IPS-NIHi7 (cell line): ENCODE results near the gene ANKK1.

Experiments
- DNase-seq: peaks from one replicate; pipeline ENCODE4 v3.0.0; 2012; ENCODE audit warnings: mixed read lengths; ENCODE audit errors: extremely low spot score

The ANKK1 gene

DNA sequence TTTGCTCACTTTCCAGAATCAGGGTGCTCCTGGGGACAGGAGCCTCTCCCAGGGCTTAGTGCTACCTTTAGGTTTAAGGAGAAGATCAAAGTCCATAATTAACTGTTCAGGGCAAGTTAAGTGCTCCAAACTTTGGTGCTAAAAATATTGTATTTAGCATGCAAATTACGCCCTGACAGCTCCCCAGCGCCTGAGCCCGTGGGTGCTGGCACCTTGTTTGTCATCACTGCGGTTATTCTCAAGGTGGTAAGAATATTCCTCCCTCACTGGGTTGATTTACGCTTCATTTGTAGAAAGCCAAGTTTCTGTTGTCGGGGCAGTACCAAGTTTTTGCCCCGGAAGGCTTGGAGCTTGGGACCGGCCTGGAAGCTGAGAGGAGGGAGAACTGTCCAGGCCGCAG, 21.3 kb downstream of the ANKK1 start:
- no peak for DNase-seq

DNA sequence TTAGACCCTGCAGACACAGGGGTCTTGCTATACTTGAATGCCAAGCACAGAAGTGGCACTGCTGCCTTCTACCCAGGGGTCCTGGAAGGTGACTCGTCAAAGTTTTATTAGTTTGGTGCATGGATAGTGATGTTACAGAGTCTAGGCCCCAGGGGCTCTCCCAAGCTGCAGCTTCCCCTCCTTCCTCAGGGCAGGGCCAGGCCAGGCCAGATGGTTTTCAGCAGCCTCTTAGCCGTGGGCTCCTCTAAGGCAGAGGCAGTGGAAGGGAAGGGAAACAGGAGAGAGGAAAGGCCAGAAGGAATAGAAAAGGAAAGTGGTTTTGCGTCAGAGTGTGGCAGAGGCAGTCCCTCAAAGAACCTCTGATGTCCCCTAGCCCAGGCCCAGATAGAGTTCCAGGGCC, 21.9 kb downstream of the ANKK1 start:
- no peak for DNase-seq

DNA sequence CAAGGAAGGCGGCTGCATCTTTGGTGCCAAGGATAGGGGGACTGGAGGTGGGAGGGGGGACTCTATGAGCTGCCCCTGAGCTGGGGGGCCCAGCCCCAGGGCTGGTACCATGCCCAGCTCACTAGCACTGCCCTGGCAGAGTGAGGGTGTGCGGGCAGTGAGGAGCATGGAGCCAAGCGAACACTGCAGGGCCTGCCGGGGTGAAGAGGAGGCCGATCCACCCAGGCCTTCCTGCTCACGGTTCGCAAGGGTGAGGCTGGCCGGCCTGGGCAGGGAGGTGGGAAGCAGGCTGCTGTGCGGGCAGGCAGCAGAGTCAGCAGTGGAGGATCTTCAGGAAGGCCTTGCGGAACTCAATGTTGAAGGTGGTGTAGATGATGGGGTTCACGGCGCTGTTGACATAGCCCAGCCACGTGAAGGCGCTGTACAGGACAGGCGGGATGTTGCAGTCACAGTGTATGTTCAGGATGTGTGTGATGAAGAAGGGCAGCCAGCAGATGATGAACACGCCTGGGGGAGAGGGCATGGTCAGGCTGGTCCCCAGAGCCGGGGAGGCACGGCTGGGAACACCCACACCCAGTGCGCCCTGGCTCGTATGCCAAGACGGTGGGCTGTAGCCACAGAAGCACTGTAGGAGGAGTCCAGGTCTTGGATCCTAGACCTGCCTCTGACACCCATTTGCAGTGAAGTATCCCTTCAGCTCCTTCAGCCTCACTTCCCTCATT, 23.0 kb downstream of the ANKK1 start:
- no peak for DNase-seq

DNA sequence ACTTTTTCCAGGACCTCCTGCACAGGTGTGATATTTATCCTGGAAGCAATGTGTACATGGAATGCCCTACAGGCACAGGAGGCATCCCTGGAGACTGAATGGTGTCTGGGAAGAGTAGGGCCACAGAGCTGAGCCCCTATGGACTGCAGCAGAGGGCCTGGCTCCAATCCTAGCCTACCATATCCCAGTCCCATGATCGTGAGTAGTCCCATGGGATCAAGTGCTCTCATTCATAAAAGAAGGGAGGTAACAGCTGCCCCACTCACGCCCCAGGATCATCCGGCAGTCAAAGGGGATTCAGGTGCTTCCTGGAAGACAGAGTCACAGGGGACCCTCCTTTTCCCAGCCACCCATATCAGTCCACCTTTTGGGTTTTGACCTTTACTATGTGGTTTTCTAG, 24.0 kb downstream of the ANKK1 start:
- DNase-seq: no peak

DNA sequence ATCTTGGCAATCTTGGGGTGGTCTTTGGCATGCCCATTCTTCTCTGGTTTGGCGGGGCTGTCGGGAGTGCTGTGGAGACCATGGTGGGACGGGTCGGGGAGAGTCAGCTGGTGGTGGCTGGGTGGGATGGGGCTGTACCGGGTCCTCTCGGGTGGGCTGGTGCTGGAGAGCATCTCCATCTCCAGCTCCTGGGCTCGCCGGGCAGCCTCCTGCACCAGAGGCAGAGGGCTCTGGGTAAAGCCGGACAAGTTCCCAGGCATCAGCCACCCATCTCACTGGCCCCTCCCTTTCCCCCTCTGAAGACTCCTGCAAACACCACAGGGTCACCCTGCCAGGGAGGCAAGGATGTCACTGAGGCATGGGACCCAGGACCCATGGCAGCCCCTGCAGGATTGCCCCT, 25.1 kb downstream of the ANKK1 start:
- no peak for DNase-seq

DNA sequence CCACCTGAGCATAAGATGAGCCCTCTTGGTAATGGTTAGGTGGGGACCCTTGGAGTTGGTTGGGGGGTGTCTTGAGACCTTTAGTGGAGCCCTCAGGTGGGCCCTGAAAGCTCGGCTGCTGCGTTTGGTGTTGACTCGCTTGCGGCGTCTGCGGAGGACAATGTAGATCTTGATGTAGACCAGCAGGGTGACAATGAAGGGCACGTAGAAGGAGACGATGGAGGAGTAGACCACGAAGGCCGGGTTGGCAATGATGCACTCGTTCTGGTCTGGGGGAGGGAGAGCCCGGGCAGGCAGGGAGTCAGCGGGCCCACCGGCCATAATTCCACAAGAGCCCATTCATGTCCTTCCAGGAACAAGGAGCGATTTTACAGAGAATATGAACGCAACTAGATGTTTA, 27.8 kb downstream of the ANKK1 start:
- no peak for DNase-seq

DNA sequence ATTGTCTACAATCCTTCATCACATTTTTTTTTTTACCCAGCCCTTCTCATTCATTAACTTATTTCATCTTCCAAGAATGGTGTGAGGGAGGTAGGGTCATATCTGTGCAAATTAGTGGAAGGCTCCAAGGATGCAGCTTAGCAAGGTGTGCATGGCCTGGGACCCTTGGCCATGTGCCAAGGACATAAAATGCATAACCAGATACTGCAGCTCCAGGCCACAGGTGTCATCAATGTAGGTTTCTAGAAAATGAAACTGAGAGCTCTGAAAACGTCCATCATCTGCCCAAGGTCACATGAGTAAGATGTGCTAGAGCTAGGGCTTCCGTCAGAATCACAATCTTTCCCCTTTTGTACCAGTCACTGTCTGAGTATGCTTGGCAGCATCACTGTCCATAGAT, 29.8 kb downstream of the ANKK1 start:
- no peak for DNase-seq

DNA sequence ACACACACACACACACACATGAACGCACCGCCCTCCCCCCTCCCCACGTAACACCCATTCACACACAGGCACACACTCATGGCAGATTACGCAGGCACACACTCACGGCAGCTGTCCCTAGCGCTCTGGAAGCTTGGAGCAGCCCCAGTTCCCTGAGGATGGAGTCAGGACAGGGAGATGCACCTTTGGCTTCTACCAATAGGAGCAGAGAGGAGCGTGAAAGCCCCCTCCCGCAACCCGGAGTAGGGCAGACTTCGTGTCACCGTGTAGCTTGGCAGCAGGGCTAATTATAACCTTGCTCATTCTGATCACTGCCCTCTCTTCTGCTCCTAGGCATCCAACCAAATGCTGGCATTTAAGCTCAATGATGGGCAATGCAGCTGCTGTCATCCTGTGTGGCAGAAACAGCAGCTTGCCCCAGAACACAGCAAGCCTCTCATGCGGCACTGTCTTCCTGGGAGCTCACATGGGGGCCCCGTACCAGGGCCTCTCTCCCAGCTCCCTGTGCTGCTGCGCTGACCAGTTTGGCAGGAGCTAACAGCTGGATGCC, 31.9 kb downstream of the ANKK1 start:
- DNase-seq: no peak

DNA sequence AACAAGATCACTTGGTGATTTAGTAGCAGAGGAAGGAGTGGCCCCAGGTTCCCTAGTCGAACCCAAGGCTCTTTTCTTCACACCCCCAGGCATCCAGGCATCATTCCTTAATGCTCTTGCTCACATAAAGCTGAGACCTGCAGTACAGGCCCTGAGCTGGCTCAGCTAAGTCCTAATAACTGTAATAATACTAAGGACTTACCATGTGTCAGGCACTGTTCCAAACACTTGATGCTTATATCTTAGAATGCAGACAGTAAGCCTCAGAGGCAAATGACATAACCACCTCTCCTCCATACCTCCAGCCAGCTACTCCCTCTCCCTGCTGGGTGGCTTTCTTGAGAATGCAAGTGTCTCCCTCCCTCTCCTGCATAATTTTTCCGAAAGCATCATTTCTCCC, 33.2 kb downstream of the ANKK1 start:
- no peak for DNase-seq

DNA sequence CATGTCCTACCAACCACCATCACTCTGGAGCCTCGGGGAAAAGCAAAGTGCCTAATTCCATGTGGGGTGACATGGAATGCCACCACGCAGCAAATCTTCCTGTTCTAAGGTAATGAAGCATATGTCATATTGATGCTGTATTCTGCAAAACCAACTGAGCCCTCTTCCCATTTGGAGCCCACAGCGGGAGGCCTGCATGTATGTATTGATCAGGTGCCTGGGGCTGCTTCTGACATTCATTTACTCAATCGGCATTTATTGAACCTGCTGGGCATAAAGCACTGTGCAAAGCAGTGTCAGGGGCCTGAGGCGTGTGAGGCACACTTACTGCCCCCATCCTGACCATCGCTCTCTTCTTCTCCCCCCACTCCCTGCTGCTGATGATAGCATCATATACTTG, 39.1 kb downstream of the ANKK1 start:
- no peak for DNase-seq

DNA sequence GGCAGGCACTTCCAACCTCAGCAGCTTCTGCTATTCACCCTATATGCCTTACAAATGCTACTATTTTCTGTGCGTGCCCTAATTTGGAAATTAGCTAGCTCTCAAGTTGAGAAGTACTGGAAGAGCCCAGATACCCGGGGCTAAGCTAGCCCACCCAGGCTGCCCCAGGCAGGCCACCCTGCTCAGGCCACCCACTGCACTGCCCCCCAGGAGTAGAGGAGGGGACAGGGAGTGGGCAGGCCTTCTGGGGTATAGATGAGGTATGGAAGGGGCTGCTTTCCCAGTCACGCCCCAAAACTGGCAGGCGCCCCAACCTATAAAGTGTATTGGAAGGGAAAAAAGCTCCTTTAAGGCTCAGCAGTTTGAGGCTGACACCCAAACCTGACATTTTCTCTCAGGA, 44.2 kb downstream of the ANKK1 start:
- no peak for DNase-seq

DNA sequence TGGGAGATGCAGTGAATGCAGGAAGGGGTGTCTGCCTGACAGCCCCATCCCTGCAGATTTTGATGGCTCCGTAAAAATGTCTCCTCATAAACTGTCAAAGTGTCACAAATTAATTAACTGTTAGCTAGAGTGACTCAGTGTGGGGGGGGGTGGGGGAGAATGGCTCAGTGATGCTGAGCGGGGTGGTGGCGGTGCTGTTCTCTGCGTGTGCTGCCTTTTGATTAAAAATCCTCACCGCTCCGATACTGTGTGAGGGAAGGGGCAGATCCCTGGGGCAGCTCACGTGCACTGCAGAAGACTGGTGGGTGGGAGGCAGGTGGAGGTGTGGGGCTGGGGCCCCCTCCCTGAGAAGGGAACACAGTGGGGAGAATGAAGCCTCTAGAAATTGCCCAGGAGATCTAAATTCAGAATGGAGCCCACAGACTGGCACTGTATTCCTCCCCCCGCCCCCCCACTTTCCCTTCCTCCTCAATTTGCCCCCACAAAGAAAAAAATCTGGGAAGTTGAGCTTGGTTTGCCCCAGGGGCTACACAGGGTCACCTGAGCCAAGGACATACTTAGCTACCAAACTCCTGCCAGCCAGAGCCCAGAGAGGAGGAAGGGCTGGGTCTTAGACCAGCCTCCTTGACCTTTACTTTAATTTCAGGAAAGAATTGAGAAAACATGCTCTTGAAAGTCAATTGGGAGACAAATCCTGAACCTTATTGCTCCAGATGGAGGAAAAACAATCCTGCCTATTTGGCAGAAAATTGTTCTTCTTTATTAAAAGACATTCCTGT, 47.8 kb downstream of the ANKK1 start:
- DNase-seq: no peak

DNA sequence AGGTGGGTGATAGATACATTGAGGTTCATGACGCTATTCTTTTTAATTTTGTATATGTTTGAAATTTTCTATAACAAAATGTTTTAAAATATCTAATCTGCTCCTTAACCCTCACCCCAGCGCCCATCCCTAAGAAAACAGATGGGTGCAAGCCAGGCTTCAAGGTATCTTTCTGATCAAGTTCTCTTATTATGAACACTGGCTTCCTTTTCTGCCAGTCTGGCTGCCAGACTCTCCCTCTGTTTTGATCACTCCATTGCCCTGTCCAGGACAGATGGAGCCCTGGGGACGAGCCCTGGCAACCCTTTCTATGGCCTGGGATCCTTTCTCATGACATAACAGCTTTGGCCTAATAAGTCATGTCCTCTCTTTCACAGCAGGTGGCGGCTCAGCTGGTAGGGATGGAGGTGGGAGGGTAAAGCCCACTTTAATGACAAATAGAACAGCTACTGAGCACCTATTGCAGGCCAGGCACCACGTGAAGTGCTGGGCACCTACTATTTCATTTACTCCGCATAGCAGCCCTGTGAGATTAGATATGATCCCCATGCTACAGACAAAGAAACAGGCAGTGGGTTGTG, 49.2 kb downstream of the ANKK1 start:
- no peak for DNase-seq

DNA sequence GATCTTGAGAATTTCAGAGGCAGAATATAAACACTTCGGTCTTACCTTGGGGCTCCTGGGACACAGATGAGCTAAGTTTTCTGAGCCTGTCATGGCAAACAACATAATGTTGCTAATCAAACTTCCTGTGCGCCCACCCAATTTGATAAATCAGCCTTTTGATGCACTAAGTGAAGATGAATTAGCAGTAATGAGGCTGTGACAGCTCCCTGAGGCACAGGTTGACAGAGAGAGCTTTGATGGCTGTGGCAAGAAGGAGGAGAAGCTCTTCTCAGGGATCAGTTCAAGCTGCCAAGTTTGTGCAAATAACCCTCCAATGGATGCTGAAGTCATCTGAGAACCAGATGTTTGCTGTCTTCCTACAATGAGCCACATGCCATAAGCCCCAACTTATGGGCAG, 53.2 kb downstream of the ANKK1 start:
- no peak for DNase-seq

DNA sequence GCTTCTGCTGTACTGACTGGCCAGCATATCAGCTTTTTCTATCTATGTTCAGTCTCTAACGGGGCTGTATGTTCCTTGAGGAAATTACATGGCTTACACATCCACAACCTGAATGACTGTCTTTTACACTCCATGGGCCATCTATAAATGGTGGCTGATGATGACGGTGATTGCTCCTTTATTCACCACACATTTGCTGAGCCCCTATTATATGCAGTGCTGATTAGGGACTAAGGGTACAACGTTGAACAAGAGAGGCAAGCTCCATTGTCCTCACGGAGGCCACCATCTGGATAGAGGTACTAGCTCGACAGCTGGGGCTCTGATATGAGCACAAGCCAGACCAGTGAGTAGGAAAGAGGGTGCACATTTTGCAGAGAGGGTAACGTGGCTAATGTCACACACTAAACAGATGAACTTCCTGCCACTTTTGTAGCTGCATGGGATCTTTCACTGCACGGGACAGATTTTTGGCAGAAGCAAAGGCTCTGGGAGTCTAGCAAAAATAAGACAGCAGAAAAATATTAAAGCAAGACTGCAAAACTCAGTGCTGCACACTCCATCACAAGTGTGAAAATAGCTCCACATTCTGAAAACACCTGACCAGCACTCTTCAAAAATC, 57.0 kb downstream of the ANKK1 start:
- DNase-seq: no peak

DNA sequence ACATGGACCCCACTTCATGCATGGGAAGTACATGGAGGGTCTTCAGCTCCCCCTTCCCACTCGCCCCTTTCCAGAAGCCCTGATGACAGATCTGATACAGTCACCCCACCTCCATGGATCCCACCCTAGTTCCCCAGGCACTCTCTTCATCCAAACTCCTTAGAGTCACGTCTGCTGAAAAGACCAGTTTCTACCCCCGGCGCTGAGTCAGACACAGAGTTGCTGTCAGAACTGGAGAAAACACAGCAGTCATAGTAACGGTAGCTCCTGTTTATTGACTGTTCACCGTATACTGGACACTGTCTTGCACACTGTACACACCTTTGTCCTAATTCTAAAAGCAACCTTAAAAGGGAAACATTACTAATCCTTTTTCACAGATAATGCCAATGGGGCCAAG, 58.5 kb downstream of the ANKK1 start:
- no peak for DNase-seq

DNA sequence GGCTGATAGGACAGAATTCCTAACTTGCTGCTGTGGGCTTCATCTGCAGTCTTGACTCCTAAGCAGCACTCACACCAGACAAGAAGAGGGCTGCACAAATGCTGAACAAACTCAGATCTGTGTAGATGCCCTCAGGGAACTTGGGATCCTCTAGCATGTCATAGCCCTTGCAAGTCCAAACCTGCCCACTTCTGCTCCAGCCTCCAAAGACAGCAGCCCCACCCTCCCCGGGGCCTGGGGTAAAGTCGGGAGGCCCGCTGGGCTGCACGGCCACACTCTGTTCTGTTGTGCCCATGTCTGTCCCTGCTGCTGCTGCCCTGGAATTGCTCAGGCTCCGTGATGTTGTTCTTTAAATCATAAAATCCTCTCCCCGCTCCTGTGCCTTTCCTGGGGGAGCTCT, 59.4 kb downstream of the ANKK1 start:
- no peak for DNase-seq

DNA sequence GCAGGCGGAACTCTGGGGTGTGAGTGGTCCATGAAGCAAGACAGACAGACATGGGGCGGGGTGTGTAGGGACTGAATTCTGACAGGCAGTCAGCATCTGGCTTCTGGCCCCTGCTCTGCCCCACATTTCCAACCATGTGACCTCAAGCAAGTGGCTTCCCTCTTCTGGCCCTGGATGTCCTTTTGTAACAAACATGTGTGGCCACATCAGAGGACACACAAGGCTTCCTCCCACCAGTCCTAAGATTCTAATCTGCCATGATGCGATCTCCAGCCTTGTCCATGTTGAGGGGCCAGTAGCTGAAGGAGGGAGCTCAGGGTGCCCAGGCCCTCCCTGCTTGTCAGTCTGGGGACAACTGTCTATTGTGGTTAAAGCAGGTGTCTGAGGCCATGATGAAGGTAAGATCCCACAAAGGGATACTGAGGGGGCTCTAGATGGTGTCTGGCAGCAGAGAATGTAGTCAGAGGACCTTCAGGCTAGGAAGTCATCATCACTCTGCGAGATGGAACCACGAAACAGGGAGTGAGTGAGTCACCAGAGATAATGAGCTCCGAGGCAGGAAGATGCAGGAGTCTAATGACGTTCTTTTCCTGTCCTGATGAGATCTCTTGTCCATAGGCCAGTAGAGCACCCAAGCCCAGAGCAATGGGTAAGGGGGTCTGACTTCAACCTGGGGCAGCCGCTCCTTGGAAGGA, 60.2 kb downstream of the ANKK1 start:
- DNase-seq: no peak

DNA sequence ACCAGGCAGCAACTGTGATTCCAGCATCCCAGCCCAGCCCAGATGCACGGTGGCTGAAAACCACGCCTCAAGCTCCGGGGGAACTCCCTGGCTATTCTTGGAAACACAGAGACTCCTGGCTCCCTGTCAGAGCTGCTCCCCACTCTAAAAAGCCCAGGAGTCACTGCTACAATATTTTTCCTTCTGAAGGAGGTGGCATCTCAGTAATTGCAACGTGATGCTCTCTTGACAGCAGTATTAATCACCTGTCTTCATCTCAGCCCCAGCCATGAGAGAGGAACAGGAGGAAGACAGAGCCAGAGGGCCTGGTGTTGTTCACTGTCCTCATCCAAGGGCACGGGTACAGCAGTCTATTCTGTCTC, 60.7 kb downstream of the ANKK1 start:
- DNase-seq: no peak

DNA sequence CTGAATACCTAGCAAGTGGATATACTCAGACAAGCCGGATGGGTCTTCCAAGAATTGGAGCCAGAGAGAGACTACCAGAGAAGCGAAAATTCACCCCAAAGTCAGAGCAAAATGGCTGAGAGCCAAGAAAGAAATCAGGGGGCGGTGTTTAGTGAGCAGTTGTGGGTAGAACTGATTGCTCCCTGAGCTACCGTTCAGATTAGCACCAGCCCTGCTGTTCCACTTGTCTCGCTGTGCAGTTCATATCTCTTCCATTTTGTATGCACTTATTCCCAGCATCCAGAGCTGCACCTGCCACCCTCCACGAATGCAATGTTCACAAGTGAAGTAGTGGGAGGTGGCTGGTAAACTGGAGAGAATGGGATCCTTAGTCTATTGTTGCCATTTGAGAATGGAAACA, 62.2 kb downstream of the ANKK1 start:
- DNase-seq: no peak
